HG02973 (cell line): ENCODE results near the gene GLB1L2.

ENCODE experiments used
- ATAC-seq: cut with Tn5 transposase; IDR thresholded peaks from one replicate; pipeline ENCODE4 v1.9.1; 2021; ENCODE audit warnings: moderate library complexity; ENCODE audit not compliant: unreplicated experiment

GLB1L2 gene

DNA sequence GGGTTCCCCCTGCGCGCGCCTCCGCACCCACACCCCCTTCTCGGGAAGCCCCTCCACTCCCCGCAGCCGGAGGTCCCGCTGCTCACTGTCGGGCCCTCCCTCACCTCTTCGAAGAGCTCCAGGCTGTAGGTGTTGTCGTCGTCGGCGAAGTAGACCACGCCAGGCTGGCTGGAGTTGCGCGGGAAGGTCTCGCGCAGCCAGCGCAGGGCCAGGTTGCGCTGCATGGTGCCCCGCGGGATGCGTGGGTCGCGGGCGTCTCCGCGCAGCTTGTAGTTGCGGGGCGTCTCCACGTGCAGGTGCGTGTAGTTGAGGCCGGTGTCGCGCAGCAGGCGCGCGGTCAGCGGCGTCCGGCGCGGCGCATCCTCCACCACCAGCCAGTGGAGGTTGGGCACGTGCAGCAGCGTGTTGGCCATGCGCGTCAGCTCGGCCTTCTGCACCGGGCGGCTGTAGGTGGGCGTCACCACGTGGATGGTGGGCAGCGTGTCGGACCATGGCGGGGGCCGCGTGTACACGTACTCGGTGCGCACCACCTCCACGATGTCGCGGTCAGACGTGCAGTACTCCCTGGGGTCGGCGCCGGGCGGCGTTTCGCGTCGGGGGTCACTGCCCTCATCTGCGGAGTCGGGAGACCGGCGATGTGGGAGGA, 51.9 kb downstream of the GLB1L2 start:
- ATAC-seq = no peak

DNA sequence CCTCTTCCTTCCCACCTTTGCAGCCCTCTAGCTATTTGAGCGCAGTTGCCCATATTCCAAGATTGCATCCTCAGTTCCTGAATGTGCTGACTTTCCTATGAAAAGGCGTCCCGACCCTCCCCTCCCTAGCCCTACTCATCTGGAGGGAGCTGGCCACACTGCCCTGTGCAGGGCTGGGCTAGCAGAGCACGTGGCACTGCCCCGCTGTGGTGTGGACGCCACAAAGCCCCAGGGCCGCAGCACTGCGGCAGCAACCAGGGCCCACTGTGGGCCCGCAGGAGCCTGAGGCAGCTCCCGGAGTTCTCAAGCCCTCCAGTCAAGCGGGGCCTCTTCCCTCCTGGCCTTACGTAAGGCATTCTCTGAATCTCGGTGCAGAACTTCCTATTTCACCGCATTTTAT, 52.6 kb downstream of the GLB1L2 start:
- ATAC-seq = no peak

- ATAC-seq = no peak
Measured at GRCh38 chr11:134385171-134385570, 53.4 kb downstream of the GLB1L2 start.

DNA sequence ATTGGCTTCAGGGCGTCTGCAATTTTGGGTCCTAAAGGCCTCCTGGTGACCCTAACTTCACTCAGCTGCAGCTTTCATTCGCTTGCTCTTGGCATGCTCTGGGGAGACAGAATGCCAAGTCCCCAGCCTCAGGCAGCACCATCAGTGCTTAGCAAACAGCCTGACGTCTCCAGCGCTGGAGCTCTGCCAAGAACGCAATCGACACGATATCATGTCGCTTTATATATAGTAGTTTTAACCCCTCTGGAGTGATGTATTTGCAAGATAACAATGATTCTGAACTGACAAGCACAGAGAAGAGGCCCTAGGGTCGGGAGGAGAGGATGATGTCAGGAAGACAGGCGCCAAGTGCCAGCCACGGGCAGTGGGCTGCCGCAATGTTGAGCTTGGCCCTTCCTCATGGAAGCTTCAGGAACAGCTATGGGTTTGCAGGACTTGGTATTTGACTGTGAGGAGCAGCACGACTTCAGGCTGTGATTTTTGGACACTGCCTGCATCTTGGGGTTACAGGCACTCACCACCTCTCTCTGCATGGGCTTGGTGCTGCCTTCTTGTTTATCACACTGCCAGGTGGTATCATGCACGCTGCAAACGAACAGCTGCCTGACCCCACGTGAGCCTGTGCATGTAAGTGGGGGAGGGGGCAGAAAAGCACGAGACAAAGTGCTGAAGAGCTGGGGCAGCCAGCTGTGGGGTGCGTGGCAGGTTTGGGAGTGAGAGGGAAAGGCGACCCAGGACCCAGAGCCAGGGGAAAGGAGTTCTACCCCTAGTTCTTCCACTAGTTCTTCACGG, 54.2 kb downstream of the GLB1L2 start:
- ATAC-seq = no peak

- no peak for ATAC-seq
Measured at GRCh38 chr11:134386945-134387344, 55.2 kb downstream of the GLB1L2 start.

DNA sequence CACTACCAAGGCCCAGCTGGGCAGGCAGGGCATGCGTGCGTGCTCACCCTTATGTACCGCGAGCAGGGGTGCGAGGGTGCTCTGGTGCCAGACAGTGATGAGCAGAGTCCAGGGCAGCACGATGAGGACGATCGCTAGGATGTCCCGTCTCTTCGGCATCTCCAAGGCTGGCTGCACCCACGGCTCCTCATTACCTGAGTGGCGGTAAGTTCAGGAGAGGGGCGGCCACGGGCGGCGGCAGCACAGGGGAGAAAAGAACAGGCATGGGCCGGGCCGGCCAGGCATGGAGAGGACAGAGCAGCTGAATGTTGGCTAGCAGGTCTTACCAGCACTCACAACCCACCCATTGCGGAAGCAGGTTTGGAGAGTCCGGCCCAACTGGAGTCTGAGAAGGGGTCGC, 55.7 kb downstream of the GLB1L2 start:
- no peak for ATAC-seq

GRCh38 chr11:134388590-134388989, 56.8 kb downstream of the GLB1L2 start:
- ATAC-seq = no peak

GRCh38 chr11:134389464-134390180, 57.8 kb downstream of the GLB1L2 start:
- ATAC-seq = no peak

DNA sequence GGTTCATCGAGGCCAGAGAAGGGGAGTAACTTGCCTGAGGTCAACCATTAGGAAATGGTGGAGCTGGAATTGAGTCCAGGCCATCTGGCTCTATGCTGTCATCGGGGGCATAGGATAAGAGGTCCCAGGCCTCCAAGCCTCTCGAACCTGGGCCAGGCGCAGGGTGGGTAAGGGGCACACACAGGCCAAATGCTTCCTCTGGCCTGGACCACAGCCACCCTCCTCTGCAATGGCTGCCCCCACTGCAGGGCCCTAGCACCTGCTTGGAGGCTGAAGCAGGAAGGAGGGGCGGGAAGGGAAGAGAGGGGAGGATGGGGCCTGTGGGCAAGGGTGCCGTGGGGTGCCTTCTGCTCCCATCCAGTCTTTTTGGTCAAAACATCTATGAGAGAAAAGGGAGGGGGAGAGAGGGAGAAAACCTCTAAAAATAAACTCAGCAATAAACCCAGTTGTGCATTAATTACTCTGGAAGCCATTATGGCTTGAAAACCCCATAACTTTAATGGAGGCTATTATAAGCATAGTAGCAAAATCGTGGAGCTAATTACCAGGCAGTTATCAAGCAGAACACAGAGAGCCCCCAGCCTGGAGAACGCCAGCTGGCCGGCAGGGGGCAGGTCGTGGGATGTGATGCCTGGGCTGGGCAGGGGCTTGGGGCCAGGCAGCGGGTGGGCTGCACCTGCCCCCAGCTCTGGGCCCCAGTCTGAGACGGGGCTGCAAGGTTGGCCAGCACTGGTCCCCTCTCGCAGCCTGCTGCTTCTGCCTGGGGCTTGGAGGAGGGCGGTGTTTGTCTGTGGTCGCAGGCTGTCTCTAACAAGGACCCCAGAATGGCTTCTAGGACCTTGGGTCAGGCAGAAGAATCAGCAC, 59.1 kb downstream of the GLB1L2 start:
- ATAC-seq = no peak

DNA sequence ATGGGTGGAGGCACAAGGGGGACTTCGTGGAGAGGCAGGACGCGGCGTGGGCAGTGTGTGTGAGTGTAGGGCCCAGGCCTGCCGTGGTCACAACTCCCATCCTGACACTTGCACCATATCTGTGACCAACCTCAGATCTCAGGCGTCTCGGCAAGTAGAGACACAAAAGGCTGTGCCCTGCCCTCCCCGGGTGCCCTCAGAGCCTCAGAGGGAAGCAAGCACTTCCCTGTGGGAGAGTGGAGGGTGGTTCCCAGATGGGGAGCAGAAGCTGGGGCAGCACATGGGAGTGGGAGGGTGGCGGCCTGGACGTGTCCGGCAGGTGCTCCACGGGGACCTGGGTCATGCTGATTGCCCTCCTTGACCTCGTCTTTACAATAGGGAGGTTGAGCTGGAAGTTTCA, 59.9 kb downstream of the GLB1L2 start:
- no peak for ATAC-seq

- no peak for ATAC-seq
Measured at GRCh38 chr11:134392953-134393615, 61.3 kb downstream of the GLB1L2 start.

- ATAC-seq = no peak
Measured at GRCh38 chr11:134393638-134394037, 61.9 kb downstream of the GLB1L2 start.

DNA sequence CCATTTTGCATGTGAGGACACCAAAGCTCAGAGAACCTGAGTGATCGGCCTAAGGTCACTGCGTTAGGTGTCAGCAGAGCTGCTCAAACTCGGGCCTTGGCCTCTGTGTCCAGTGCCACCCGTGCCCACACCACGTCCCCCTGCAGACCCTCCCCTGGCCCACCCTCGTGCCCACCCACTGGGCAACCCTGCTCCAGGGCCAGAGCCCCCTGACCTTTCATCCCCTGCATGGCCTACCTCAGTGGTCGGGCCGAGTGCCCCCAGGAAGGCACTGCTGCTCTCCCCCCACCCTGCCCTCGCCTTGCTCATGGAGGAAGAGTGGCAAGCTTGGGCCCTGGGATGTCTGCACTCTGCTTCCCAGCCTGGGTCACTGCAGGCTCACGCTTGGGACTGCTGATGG, 62.5 kb downstream of the GLB1L2 start:
- no peak for ATAC-seq

- no peak for ATAC-seq
Measured at GRCh38 chr11:134395002-134395401, 63.2 kb downstream of the GLB1L2 start.

GRCh38 chr11:134397304-134398078, 65.7 kb downstream of the GLB1L2 start:
- no peak for ATAC-seq

DNA sequence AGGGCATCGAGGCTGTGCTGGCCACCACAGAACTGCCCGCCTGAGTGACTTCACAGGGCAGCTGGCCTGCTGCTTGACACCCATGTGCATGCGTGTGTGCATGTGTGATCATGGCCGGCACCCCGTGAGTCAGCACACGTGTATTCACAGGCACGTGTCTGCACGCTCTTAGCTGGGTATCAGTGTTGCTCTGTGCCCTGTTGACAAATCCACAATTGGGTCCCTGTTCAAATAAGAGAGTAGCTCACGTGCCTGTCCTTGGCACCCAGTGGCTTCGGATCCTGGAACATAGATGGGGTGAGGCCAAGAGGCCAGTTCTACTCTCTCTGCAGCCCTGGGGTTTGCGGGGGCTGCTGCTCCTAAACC, 66.3 kb downstream of the GLB1L2 start:
- no peak for ATAC-seq

GRCh38 chr11:134398644-134399292, 67.0 kb downstream of the GLB1L2 start:
- ATAC-seq = no peak

DNA sequence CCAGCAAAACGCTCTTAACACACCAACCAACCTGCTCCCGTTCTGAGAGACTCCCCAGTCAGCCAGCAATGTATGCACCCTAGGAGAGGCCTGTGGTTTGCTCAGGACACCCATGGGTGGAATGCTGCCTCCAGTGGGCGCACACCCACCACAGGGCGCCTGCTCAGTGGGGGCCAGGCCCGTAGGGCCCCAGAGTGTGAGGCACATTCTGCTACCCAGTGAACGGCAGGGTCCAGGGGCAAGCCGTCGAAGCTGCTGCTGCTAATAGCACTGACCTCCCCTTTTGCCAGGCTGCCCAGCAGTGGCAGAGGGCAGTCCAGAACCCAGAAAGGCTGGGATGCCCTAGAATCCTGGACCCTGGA, 67.5 kb downstream of the GLB1L2 start:
- ATAC-seq = no peak

DNA sequence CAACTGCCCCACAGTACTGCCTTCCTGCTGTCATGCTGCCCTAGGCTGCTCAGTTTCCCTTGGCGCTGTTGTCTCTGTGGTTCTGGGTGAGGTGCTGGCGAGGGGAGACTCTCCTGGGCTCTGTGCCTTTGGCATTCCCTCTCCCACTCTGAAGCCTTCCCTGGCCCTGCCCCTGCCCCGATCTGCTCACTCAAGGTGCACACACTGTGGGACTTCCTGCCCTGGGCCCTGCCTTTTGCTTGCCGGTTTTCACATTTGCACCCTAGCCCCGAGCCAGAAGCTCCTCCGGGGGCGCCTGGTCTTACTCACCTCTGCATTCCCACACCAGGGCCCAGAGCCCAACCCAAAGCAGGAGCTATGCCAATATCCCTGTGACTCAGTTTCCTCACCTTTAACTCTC, 68.2 kb downstream of the GLB1L2 start:
- no peak for ATAC-seq
